ENCODE data around the gene BLVRB.

DNA sequence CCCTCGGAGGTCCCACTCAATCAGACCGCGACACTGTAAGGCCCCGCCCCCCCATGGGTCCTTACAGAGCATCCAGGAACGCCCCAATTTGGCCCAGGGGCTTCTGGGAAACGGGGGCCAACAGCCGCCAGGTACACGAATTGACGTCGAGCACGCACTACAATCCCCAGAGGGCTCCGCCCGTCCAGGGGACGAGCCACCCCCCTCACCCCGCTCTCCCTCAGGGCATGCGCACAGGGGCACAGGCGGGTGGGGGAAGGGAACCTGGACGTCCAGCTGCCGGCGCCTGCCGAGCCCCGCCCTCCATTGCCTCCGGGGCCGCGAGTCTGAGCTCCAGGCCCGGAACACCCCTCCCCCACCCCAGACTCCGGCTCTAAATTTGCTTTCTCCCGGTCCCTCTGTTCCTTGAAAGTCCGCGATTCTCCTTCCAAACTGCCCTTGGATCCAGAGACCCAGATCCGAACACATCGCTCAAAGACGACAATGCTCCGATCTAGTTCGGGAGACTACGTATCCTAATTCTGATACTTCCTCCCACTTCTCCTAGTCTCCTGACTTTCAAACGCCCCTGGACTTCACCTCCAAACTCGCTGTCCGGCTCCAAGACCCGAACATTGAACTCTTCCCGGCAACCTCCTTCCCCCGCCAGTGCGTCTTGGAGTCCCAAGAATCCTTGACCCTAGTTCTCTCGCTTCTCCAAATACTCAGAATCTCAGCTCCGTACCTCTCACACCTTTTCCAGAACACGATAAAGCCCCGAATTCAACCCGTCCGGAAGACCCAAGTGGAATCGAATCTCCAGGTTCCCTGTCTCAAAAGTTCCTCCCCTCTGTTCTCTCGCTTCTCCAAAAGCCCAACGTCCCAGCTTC is 22.2 kb downstream of the BLVRB start:
- TF ChIP-seq FOXP2 (optimal IDR thresholded peaks at IDR 0.05; ENCODE audit: control extremely low read depth, extremely low read length, insufficient read depth) = no peak
- peak; percentile 83 for TF ChIP-seq POLR2AphosphoS5 (IDR thresholded peaks at IDR 0.05; ENCODE audit: borderline replicate concordance, low read depth, low read length)
- no peak for TF ChIP-seq EZH2 (IDR thresholded peaks at IDR 0.05)

Measured in SK-N-MC (cell line).